ENCODE measurements around the gene PTPRS. TPM values are rescaled to one million over a fixed set of nuclear protein-coding genes. Genes with fewer than 3 reads are reported as not detected.

PTPRS gene
- polyA plus RNA-seq, 1 donor (not counting 4 experiments of a cell fraction or from before 2014, with no cell fraction given) = 2.5 TPM

DNA sequence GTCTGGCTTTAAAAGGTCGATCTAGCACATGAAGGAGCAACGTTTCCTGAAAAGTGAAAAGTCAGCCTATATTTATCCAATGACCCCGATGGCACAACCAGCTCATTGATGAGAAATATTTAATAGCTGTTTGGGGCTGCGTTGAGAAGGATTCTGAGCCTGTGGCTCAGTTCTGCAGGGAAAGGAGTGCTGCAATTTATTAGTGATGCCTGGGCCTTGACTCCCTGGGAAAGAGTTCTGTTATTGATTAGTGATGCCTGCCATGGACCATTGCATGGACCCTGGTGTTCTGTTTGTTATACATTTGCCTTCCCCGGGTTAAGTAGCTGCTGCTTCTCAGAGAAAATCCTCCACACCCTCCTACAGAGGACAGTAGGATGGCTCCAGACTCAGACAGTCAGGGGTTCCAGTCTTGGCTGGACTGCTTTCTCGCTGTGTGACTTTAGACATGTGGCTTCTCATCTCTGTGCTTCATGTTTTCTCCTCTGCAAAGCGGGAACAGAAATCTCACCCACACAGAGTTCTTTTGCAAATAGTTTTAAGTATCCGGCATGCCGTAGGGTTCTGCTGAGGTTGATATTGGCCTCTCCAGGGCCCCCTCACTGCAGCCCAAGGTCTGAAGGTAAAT is 17.7 kb upstream of the PTPRS start:
- no peaks in the 10 kb centered on the region for H3K79me2 ChIP-seq (ENCODE audit: control insufficient read depth, insufficient read depth, low read length)
- no peak overlapping the region for H3K4me3 ChIP-seq (ENCODE audit: control insufficient read depth in 2 of 3, extremely low read depth in 1 of 3, insufficient read depth in 2 of 3, low read depth in 1 of 3, low read length in 3 of 3)
- no peak overlapping the region for H3K27ac ChIP-seq (ENCODE audit: control insufficient read depth, insufficient read depth, low read length)
- TF ChIP-seq, protein P1, sequence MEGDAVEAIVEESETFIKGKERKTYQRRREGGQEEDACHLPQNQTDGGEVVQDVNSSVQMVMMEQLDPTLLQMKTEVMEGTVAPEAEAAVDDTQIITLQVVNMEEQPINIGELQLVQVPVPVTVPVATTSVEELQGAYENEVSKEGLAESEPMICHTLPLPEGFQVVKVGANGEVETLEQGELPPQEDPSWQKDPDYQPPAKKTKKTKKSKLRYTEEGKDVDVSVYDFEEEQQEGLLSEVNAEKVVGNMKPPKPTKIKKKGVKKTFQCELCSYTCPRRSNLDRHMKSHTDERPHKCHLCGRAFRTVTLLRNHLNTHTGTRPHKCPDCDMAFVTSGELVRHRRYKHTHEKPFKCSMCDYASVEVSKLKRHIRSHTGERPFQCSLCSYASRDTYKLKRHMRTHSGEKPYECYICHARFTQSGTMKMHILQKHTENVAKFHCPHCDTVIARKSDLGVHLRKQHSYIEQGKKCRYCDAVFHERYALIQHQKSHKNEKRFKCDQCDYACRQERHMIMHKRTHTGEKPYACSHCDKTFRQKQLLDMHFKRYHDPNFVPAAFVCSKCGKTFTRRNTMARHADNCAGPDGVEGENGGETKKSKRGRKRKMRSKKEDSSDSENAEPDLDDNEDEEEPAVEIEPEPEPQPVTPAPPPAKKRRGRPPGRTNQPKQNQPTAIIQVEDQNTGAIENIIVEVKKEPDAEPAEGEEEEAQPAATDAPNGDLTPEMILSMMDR (optimal IDR thresholded peaks at IDR 0.05 in 1 of 3, IDR thresholded peaks at IDR 0.05 in 1 of 3, conservative IDR thresholded peaks at IDR 0.05 in 1 of 3; ENCODE audit: extremely low read depth in 1 of 3, insufficient read depth in 2 of 3, low read length in 3 of 3) = no peak
- TF ChIP-seq EZH2 (IDR thresholded peaks at IDR 0.05; ENCODE audit: low read length) = no peak
- no peak for FAIRE-seq
- no peak overlapping the region for H3K9ac ChIP-seq (ENCODE audit: control insufficient read depth, extremely low read depth, insufficient read depth, low read length)
- no peak overlapping the region for H2AFZ ChIP-seq (ENCODE audit: control insufficient read depth, low read length)
- no peaks in the 10 kb centered on the region for H3K36me3 ChIP-seq (ENCODE audit: control insufficient read depth in 2 of 2, extremely low read depth in 1 of 2, insufficient read depth in 2 of 2, low read length in 2 of 2)
- no peaks in the 10 kb centered on the region for H3K9me1 ChIP-seq (ENCODE audit: control insufficient read depth, extremely low read depth, insufficient read depth, low read length)
- no peaks in the 10 kb centered on the region for H3K9me3 ChIP-seq (ENCODE audit: control insufficient read depth, low read depth, low read length)
- no peaks in the 10 kb centered on the region for H3K27me3 ChIP-seq (ENCODE audit: control insufficient read depth, extremely low read depth, insufficient read depth, low read length)
- DNase-seq (ENCODE audit: low read depth, low spot score) = no peak
- no peak overlapping the region for H3K4me2 ChIP-seq (ENCODE audit: control insufficient read depth, extremely low read depth, insufficient read depth, low read depth, low read length)
- H3K4me1 ChIP-seq (ENCODE audit: control insufficient read depth, extremely low read depth, insufficient read depth, low read length) = no peaks in the 10 kb centered on the region
- H4K20me1 ChIP-seq (ENCODE audit: control insufficient read depth, extremely low read depth, insufficient read depth, low read length) = no peaks in the 10 kb centered on the region
- dilution Hi-C loops (cut with MboI; ENCODE audit: extremely low pct_ligation_motif_present, low sequenced_read_pairs) = no loop called here

DNA sequence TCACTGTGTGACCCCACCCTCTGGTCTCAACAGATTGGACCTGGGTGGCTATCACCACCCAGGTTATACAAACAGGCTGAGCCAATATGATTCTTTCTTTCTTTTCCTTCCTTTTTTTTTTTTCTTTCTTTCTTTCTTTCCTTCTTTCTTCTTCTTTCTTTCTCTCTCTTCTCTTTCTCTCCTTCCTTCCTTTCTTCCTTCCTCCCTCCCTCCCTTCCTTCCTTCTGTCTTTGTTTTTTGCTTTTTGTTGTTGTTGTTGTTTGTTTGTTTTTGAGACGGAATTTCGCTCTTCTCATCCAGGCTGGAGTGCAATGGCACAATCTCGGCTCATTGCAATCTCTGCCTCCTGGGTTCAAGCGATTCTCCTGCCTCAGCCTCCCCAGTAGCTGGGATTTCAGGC is 17.0 kb upstream of the PTPRS start:
- no peak overlapping the region for H3K9ac ChIP-seq (ENCODE audit: control insufficient read depth, extremely low read depth, insufficient read depth, low read length)
- H3K4me2 ChIP-seq (ENCODE audit: control insufficient read depth, extremely low read depth, insufficient read depth, low read depth, low read length) = no peak overlapping the region
- no peaks in the 10 kb centered on the region for H3K9me1 ChIP-seq (ENCODE audit: control insufficient read depth, extremely low read depth, insufficient read depth, low read length)
- H3K27ac ChIP-seq (ENCODE audit: control insufficient read depth, insufficient read depth, low read length) = no peak overlapping the region
- no peak for FAIRE-seq
- no peaks in the 10 kb centered on the region for H3K4me1 ChIP-seq (ENCODE audit: control insufficient read depth, extremely low read depth, insufficient read depth, low read length)
- H3K27me3 ChIP-seq (ENCODE audit: control insufficient read depth, extremely low read depth, insufficient read depth, low read length) = no peaks in the 10 kb centered on the region
- no peaks in the 10 kb centered on the region for H3K79me2 ChIP-seq (ENCODE audit: control insufficient read depth, insufficient read depth, low read length)
- no peak overlapping the region for H2AFZ ChIP-seq (ENCODE audit: control insufficient read depth, low read length)
- H3K36me3 ChIP-seq (ENCODE audit: control insufficient read depth in 2 of 2, extremely low read depth in 1 of 2, insufficient read depth in 2 of 2, low read length in 2 of 2) = no peaks in the 10 kb centered on the region
- no peaks in the 10 kb centered on the region for H4K20me1 ChIP-seq (ENCODE audit: control insufficient read depth, extremely low read depth, insufficient read depth, low read length)
- no peaks in the 10 kb centered on the region for H3K9me3 ChIP-seq (ENCODE audit: control insufficient read depth, low read depth, low read length)
- dilution Hi-C loops (cut with MboI; ENCODE audit: extremely low pct_ligation_motif_present, low sequenced_read_pairs) = no loop called here
- TF ChIP-seq EZH2 (IDR thresholded peaks at IDR 0.05; ENCODE audit: low read length) = no peak
- TF ChIP-seq, protein P1 (optimal IDR thresholded peaks at IDR 0.05 in 1 of 3, IDR thresholded peaks at IDR 0.05 in 1 of 3, conservative IDR thresholded peaks at IDR 0.05 in 1 of 3; ENCODE audit: extremely low read depth in 1 of 3, insufficient read depth in 2 of 3, low read length in 3 of 3) = no peak
- no peak for DNase-seq (ENCODE audit: low read depth, low spot score)
- no peak overlapping the region for H3K4me3 ChIP-seq (ENCODE audit: control insufficient read depth in 2 of 3, extremely low read depth in 1 of 3, insufficient read depth in 2 of 3, low read depth in 1 of 3, low read length in 3 of 3)

Data from keratinocyte (primary cell).